CD4-positive, alpha-beta T cell treated with Interleukin-6 at 100 ng/mL for 8 hours (primary cell): Measurements from ENCODE around the gene SHB.

ENCODE experiments used
- DNase-seq: peaks from one replicate; pipeline ENCODE4 v3.0.0-alpha.2; 2020; ENCODE audit warnings: mixed read lengths, low spot score

SHB gene, protein sequence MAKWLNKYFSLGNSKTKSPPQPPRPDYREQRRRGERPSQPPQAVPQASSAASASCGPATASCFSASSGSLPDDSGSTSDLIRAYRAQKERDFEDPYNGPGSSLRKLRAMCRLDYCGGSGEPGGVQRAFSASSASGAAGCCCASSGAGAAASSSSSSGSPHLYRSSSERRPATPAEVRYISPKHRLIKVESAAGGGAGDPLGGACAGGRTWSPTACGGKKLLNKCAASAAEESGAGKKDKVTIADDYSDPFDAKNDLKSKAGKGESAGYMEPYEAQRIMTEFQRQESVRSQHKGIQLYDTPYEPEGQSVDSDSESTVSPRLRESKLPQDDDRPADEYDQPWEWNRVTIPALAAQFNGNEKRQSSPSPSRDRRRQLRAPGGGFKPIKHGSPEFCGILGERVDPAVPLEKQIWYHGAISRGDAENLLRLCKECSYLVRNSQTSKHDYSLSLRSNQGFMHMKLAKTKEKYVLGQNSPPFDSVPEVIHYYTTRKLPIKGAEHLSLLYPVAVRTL

DNA sequence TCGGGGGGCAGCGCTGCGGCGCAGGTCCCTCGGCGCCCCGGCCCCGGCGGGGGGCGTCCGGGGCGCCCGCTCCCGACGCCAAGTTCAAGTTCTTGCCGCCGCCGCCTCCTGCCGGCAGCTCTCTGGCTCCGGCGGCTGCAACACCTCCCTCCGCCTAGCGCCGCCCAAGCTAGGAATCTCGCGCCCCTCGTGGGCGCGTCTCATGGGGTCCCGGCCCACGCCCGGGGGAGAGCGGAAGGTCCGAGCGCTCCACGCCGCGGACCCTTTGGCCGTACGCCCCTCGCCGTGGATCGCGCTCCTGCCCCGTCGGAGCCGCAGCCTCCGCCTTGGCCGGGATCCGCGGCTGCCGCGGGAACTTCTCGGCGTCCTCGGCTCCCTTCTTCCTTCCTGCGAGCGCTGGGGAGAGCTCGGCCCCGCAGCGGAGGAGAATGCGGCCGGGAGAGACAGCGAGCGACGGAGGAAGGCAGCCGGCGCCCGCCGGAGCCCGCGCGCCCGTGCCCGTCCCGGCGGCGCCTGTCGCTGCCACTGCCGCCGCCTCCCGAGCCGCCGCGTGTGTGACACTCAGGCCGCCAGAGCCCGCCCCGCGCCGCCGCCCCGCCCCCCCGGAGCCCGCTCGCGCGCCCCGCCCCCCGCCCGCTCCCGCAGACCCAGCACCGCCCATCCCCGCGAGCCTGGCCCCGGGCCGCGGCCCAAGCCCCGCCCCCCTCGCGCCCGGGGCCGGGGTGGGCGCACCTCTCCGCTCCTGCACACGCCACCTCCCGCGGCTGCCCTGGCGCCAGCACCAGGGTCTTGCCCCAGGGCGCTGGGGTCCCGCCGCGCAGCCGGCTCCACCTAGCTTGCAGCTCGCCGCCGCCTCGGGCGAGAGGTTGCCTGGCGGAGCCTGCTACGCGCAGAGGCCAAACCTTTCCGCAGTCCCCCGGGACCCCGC lies at the start of gene SHB:
Gene SHB, minus strand, starts transcription at position 527 of the 928 bp plus-strand sequence. CDS start 582 bp downstream, outside the sequence.
- peak; percentile 87 for DNase-seq

DNA sequence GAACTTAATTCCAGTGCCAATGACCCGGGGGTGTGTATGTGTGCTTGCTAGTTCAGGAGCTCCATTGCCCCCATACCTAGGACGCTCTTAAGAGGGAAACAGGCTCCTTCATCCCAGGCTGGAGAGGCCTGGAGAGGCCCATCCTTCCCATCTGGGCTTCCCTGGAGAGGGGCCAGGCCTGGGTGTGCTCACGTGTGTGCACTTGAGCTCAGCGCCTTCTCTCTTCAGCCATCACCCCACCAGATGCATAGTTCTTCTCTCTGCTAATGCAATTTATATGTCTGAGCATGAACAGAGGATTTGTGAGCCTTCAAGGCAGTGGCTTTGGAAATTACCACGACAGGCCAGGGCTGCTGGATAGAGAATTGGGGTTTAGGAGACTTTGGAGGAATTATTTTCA lies 48.6 kb upstream of the SHB start:
- no peak for DNase-seq

DNA sequence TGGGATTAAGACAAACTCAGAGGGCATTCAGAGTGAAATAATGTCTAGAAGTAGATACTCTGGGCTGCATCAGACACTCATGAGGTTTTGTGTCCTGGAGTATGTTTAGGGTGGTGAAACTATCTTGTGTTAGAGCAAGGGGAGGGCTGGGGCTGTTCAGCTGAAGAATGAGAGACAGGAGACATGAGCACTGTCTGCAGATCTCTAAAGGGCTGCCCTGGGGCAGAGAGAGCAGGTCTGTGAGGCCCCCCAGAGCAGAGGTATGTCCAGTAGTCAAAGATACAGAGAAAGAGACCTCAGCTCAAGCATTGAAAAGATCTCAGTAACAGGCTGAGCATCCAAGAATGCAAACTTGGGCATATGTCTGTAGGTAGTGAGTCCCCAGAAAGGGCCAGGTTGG lies 45.9 kb upstream of the SHB start:
- no peak for DNase-seq

DNA sequence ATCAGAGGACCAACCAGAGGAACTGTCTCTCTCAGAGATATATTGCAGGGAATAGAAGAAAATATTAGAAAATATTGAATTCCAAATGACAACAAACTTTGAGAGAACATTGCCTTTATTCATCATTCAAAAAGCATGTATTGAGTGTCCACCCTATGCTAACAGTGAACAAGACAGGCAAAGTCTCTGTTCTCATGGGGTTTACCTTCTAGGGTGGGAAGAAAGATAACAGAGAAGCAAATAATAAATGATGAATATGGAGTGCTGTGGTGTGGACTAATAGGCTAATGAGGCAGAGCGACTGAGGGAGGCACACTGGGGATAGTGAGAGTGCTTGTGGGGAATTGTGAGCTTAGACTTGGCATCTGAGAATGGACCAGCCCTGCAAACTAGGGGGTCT lies 43.4 kb upstream of the SHB start:
- no peak for DNase-seq

DNA sequence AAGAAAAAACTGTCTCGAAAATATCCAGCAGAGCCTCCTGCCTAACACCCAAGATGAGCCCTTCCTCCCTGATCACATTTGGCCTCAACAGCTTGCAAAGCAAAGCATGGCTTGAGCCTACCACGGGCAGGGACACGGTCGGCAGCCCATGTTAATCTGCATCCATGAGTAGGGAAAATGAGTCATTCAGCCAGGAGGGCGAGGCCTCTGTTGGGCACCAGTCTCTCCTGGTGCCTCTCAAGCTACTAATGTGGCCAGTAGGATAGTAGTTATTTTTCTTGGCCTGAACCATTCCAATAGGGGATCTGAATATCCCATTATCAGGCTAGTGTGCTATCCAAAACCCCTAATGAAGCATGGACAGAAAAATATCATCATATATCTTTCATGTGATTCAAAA lies 43.0 kb upstream of the SHB start:
- DNase-seq = no peak

DNA sequence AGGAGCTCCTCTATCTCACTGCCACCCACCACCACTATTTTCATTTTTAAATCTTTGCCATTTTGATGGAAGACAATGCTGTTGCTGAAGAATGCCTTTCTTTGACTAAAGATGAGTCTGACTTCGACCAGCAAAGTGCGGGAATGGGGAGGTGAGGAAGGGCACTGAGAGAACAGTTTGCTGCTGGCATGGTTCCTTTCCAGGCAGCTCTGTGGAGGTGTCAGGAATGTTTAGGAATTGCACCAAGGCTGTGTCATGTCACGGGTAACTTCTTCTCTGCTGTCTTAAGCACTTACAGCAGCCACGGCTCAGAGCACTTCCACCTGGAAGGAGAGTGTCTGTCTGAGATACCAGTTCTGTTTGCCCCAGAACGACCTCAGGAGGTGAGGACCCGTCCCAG lies 41.4 kb upstream of the SHB start:
- no peak for DNase-seq

DNA sequence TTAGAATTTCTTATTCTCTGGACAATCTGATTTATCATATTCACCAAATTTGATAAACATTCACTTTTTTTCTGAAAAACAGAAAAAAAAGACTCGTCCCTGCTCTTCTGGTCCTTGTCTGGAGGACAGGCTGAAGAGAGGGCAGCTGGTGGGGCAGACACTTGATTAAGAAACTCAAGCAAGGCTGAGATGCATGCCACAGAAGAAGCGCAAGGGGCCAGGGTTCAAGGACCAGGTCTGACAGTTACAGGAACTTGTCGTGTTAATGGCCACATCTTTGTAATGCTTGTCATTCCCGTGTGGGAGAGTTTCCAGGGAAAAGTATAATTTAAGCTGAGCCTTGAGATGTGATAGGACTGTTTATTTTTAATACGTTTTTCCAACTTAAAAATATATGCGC lies 40.6 kb upstream of the SHB start:
- DNase-seq = no peak

DNA sequence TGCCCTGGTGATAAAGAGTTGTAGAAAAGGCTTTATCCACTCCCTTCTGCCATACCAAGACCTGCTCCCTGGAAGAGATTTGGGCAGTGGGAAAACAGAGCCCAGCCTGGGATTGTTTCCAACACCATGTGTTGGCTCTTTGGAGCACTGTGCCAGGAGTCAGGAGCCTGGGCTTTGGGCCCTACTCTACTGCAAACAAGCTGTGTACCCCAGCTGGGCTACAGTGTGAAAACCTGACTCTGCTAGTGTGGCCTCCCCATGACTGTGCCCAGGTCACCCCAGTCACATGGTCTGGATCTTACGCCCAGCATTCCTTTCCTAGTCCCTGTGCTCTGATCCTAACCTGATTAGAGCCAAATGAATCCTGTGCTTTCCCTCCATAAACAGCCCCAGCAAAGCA lies 39.3 kb upstream of the SHB start:
- no peak for DNase-seq

DNA sequence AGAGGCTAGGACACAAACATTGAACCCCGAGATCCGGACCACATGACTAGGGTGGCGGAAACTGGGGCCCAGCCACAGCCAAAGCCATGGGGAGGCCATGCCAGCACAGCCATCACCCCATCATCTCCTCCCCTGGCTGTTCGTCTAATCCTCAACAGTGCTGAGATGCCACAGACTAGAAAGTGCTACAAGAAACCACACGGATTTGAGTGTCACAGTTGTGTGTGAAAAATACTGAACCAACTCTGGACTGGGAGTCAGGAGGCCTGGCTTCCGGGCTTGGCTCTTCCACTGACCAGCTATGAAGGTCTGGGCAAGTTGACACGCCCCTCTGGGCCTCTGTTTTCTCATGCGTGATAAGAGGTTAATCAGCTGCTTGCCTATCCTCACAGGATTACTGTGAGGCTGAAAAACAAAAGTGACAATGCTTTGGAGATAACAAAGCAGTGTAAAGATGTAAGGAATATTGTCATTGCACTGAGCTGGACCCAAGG lies 38.8 kb upstream of the SHB start:
- no peak for DNase-seq

DNA sequence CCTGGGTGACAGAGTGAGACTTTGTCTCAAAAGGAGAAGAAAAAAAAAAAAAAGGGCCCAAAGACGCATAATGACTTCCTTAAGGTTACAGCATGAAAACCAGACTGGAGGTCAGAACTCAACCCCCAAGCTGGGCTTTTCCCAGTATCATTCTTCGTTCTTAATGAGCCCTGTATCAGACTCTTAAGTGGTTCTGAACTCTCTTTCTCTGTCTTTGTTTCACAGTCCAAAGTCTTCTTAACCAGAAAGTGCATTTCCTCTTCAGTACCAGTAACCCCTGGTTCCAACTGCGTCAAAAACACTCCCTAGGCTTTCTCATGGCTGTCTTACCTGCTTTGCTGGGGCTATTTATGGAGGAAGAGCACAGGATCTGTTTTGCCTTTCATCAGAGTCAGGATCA lies 38.4 kb upstream of the SHB start:
- DNase-seq = no peak

DNA sequence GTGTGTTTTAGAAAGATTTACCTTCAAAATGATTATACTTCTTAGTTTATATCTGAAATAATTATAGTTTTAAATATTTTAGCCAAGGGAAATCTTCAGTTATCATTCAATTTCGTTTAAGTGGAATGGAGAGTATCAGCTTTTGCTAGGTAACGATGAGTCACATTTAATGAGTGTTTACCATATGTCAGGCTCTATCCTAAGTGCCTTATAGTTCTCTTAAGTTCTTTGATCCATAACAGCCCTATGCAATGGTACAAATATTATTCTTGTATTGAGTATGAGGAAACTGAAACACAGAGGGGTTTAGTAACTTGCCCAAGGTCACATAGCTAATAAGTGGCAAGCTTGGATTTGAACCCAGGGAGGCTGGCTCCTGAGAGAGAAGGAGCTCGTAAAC lies 37.5 kb upstream of the SHB start:
- no peak for DNase-seq

DNA sequence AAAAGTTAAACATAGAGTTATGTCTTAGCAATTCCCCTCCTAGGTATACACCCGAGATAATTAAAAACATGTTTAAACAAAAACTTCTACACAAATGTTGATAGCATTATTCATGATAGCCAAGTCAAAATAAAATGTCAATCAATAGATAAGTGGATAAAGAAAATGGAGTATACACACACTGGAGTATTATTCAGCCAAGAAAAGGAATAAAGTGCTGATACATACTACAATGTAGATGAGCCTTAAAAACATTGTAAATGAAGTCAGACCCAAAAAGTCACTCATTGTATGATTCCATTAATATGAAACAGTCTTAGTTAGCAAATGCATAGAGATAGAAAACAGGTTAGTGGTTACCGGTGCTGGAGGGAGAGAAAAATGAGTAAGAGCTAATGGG lies 34.3 kb upstream of the SHB start:
- DNase-seq = no peak

DNA sequence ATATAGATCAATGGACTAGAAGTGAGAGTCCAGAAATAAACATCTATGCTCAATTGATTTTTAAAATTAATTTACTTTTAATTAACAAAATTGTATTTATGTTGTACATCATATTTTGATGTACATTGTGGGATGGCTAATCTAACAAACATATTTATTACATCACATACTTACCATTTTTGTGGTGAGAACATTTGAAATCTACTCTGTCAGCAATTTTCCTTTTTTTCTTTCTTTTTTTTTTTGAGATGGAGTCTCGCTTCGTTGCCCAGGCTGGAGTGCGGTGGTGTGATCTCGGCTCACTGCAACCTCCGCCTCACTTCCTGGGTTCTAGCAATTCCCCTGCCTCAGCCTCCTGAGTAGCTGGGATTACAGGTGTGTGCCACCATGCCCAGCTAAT lies 32.4 kb upstream of the SHB start:
- DNase-seq = no peak

DNA sequence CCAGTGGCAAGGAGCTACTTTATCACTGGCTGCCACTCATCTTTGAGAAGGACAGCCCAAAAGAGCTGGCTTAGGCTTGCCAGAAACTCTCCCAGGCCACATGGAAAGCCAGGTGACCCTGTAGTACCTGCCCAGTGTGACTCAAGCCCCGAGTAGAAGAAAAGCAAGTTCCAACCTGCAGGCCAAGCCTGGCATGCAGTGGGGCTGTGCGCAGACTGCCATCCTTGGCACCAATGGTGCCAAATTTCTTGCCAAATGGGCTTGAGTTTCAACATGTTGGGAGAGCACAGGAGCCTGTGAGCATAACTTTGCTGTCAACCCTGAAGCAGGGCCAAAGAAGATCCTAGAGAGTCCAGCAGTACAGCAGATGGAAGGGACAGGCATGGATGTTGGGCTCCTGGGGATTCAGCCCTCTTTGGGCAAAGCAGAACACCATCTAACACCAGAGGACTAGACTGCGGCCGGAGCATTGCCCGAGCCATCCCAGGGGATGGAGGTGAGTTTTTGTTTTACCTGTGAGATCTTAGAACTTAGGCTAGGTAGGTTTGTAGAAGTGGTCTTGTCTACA lies 27.3 kb upstream of the SHB start:
- no peak for DNase-seq

DNA sequence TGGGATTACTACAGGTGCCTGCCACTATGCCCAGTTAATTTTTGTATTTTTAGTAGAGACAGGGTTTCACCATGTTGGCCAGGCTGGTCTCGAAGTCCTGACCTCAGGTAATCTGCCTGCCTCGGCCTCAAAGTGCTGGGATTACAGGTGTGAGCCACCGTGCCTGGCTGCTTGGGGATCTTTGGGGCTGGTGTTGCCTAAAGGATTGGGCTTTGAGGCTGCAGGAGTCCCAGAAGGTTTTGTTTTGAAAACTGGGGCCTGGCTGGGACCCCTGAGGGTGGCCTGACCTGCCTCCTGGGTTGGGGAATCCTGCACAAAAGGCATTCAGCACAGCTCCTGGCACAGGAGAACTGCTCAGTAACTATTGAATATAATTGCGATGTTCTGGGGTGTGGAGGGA lies 25.1 kb upstream of the SHB start:
- no peak for DNase-seq

DNA sequence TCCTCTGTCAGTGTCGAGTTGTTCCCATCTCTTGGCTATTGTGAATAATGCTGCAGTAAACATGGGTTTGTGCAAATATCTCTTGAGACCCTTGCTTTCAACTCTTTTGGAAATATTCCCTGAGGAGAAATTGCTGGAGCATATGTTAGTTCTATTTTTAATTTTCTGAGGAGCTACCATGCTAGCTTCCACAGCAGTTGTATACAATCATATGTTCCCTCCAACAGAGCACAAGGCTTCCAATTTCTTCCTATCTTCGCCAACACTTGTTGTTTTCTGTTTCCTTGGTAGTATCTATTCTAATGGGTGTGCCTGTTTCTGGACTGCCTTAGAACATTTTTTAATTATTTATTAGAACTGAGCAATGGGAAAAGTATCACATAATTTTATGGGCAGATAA lies 23.6 kb upstream of the SHB start:
- DNase-seq = no peak

DNA sequence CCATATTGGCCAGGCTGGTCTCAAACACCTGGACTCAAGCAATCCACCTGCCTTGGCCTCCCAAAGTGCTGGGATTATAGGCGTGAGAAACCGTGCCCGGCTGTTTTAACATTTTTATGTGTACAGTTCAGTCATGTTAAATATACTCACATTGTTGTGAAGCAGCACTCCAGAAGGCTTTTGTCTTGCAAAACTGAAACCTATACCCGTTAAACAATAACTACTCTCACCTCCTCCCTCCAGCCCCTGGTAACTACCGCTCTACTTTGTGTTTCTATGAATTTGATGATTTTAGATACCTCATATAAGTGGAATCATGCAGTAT lies 23.1 kb upstream of the SHB start:
- no peak for DNase-seq

DNA sequence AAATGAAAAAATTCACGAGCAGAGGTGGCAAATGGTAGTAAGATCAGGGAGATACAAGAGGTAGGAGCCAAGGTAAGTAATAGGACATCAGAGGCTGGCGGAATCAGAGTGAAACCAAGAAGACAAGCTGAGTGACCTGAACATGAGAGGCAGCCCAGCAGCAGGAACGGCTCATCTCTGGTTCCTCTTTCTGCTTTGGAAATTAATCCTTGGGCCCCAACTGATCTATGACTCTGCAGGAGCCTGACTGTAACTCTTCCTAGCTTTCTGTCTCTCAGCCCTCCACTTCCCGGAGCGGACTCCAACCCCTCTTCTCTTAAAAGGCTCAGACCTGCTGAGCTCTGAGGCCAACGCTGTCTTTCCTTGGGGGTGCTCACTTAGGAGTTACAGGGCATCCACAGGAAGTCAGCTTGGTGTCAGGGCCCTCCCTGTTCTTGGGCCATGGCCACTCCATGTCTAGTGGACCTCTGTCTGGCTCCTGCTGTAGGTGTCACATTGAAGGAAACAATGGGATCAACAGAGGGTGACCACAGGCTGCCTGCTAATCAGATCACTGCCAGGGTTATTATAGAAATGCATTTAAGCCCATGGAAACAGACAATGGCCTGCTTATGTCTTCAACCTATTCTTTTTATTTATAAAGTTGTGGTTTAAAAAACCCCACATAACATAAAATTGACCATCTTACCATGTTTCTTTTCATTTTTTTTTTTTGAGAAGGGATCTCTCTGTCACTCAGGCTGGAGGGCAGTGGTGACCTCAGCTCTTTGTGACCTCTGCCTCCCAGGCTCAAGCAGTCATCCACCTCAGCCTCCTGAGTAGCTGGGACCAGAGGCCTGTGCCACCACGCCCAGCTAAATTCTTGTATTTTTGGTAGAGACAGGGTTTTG lies 22.5 kb upstream of the SHB start:
- no peak for DNase-seq

DNA sequence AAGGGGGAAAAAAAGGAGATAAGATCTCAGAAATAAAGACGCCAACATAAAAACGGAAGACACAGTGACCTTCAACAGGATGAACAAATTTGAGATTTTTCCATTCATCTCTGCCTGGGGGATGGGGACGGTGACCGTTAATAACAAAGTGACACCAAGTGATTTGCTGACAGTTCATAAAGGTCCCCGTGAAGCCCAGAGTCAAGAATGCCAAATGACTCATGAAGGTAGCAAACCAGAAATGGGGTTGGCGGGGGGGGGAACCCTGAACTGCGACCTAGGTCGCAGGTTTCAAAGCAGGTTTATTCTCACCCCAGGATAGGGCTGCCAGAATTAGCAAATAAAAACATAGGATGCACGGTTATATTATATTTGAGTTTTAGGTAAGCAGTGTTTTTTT lies 21.1 kb upstream of the SHB start:
- DNase-seq = no peak

DNA sequence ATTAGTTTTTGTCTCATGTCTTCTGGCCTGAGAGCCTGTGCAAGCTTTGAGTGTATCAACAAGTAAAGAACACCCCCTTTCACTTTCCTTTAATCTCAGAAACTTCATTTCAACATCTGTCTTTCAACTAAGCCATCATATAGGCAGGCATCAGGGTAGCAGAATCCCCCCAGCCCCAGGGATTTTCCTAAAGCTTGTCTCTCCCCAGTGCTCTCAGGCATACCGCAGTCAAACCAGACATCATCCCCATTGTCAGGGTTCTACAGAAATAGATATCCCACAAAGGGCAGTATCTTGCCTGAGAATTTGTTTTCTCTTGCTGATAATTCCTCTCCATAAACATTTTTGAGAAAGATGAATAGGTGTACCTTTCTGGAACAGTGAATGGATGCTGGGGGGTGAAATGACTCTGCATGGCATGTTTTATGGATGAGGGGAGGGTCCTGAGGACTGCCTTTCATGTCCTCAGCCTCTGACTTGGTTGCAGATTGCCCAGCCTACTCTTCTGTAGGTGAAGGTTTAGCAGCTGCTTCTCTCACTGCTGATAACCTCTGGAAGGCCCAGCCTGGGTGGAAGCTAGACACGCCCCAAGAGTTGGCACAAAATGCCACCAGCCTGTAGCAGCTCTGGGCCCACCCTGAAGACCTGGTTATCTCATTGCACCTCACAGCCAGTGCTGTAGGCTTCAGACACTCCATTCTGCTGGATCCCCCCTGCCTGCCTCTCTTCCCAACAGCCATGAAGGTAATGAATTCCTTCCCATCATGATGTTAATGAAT lies 20.5 kb upstream of the SHB start:
- DNase-seq = no peak
